Spleen (tissue), 13 donors: ENCODE results near the gene RIOK3. TPM values are rescaled to one million over a fixed set of nuclear protein-coding genes. Genes with fewer than 3 reads are reported as not detected.

ENCODE experiments used
- DNase-seq: peaks from one replicate; pipeline ENCODE4 v3.0.0-alpha.2; 2020
- H3K27ac ChIP-seq, 8 donors: fragments of 200-600 bp; sonication (generic) in 7 of 8; 1 replicate in 4 of 8; 2 replicates in 4 of 8; pipeline versions ENCODE4 v1.5.0 to v1.8.0; 2016 to 2021; ENCODE audit warnings: inconsistent platforms in 4 of 8, mild to moderate bottlenecking in 4 of 8, moderate library complexity in 1 of 8
- H3K27me3 ChIP-seq, 7 donors: fragments of 200-600 bp; sonication (generic) in 6 of 7; replicated peaks in 1 of 7; 1 replicate in 4 of 7; 2 replicates in 3 of 7; pipeline versions ENCODE4 v1.5.0 to v1.8.0; 2016 to 2021; ENCODE audit warnings: inconsistent platforms in 3 of 7, mild to moderate bottlenecking in 1 of 7
- H3K36me3 ChIP-seq, 6 donors: fragments of 200-600 bp; sonication (generic) in 5 of 6; 1 replicate in 4 of 6; 2 replicates in 2 of 6; pipeline versions ENCODE4 v1.5.0 to v1.8.0; 2016 to 2021; ENCODE audit warnings: inconsistent platforms in 2 of 6
- H3K4me1 ChIP-seq, 6 donors: fragments of 200-600 bp; sonication (generic) in 5 of 6; 1 replicate in 3 of 6; 2 replicates in 3 of 6; pipeline versions ENCODE4 v1.5.0 to v1.8.0; 2016 to 2021; ENCODE audit warnings: inconsistent platforms in 3 of 6
- H3K4me3 ChIP-seq, 8 donors: fragments of 200-600 bp; sonication (generic) in 7 of 8; 1 replicate in 4 of 8; 2 replicates in 4 of 8; pipeline versions ENCODE4 v1.5.0 to v1.8.0; 2016 to 2021; ENCODE audit warnings: inconsistent platforms in 4 of 8, mild to moderate bottlenecking in 4 of 8, moderate library complexity in 2 of 8
- H3K9me3 ChIP-seq, 8 donors: fragments of 200-600 bp; sonication (generic) in 7 of 8; 1 replicate in 4 of 8; 2 replicates in 4 of 8; pipeline versions ENCODE4 v1.5.0 to v1.8.0; 2016 to 2021; ENCODE audit warnings: inconsistent platforms in 4 of 8
- CTCF ChIP-seq, 11 experiments: fragments of 200-600 bp in 7 of 11; fragments of 450-650 bp in 4 of 11; sonication (generic) in 4 of 11; IDR thresholded peaks in 8 of 11; conservative IDR thresholded peaks in 3 of 11; 1 replicate in 7 of 11; 2 replicates in 4 of 11; pipeline versions ENCODE4 v1.4.0 to v1.8.0; 2016 to 2021; ENCODE audit warnings: antibody characterized with exemption in 11 of 11, inconsistent platforms in 4 of 11, mild to moderate bottlenecking in 1 of 11
- POLR2A ChIP-seq, 3 donors: fragments of 450-650 bp; IDR thresholded peaks; one replicate each; pipeline ENCODE4 v1.5.1; 2017; ENCODE audit warnings: antibody characterized with exemption in 3 of 3, mild to moderate bottlenecking in 1 of 3
- POLR2AphosphoS5 ChIP-seq, 3 donors: sonication (generic); formaldehyde crosslinking; IDR thresholded peaks; one replicate each; pipeline ENCODE4 v1.5.1; 2017; ENCODE audit warnings: antibody characterized with exemption in 3 of 3
- WGBS, 5 donors: extraction: QIAGEN DNeasy Blood & Tissue Kit in 3 of 5; methylation state at CpG; one replicate each; pipeline versions ENCODE4 v1.1.5 to v1.1.7; 2013 to 2018; 5-methylcytosine and 5-hydroxymethylcytosine counted together
- intact Hi-C: fragments of 100-400 bp; cut with DNase I; formaldehyde crosslinking; loops from one replicate; pipeline ENCODE4 v1.15.0; 2023; ENCODE audit warnings: low total_unique reads
- long read RNA-seq, 2 donors: transcript quantifications; one replicate each; lab custom pipeline, GENCODE V29; 2026
- polyA plus RNA-seq, 3 donors: library from polyadenylated mRNA; stranded (reverse); fragments of 200-250 nt; gene quantifications; one replicate each; pipeline ENCODE4 v1.2.1, GENCODE V29; 2013
- total RNA-seq, 7 donors: library from RNA; depleted of rRNA in 3 of 7; stranded (reverse); fragments of >200 nt in 3 of 7; fragmentation: NEBNext Ultra II Directional in 4 of 7; extraction: Animal tissue kit (Norgen Biotek cat#: 25700) in 4 of 7; gene quantifications; one replicate each; pipeline versions ENCODE4 v1.1.0 to v1.2.1, GENCODE V29; 2016 to 2021
- donor health status: healthy with polysubstance abuse.
- donor health status: DM: no; HTN: no; CAD: no; lungs with moderate emphysema.
- donor health status: DM: no; HTN: no; CAD: no.
- donor health status: Bipolar disorder and iron deficiency.
- donor health status: healthy.
- donor health status: DM: no; HTN: no; CAD: no.
- donor health status: DM: yes; HTN: yes; CAD: no.

The RIOK3 gene, protein sequence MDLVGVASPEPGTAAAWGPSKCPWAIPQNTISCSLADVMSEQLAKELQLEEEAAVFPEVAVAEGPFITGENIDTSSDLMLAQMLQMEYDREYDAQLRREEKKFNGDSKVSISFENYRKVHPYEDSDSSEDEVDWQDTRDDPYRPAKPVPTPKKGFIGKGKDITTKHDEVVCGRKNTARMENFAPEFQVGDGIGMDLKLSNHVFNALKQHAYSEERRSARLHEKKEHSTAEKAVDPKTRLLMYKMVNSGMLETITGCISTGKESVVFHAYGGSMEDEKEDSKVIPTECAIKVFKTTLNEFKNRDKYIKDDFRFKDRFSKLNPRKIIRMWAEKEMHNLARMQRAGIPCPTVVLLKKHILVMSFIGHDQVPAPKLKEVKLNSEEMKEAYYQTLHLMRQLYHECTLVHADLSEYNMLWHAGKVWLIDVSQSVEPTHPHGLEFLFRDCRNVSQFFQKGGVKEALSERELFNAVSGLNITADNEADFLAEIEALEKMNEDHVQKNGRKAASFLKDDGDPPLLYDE
- total RNA-seq (10 to 100 TPM; 57.6 to 96.1 (median 71.3) TPM), polyA plus RNA-seq (10 to 100 TPM; 33.0 to 41.4 (median 39.3) TPM)
- long read RNA-seq, donor 1, full-length matches to known transcripts: 20 of 57 reads
- long read RNA-seq, donor 1, partial matches to known transcripts: 37 of 57 reads
- long read RNA-seq, donor 1, other reads (novel, unspliced or antisense): 0 of 57 reads
- long read RNA-seq, donor 2, full-length matches to known transcripts: 16 of 30 reads
- long read RNA-seq, donor 2, partial matches to known transcripts: 14 of 30 reads
- long read RNA-seq, donor 2, other reads (novel, unspliced or antisense): 0 of 30 reads

DNA sequence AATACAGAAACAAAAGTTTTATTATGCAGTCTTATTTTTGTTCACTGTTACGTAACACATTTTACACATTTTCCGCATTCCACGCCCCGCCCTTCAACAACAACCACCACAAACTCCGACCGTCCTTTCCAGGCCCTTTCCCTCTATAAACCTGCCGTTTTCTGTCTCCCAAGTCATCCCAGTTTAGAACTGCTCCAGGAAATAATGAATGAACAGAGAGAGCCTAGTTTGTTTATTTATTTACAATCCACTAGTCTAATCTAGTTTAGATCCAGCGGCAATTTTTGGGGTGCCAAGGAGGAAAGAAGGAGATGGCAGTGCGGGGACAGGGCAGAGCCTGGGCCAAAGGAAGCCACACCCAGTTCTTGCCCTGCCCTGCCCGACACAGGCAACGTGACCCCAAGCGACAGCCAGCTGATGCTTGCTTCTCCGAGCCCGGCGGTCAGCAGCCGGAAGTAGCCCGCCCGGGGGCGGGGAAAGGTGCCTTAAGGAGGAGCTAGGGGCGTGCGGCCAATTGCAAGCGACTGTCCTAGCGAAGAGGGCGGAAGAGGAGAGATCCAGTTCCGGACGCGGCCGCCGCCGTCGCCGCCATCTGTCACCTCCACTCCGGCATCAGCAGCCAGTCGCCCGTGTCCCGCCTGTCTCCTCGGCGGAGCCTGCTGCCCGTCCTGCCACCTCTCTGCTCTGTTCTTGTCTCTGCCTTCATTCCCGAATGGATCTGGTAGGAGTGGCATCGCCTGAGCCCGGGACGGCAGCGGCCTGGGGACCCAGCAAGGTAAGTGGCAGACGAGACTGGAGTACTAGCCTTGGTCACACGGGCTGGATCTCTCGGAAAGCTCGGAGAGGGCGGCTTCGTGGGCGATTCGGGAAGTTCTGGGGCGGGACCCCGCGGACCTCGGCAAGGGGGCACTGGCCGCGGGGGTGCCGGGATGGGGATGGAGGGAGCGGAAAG is at the start of gene RIOK3:
RIOK3 (plus strand) TSS at position 560 of the 952 bp plus-strand sequence; CDS start at position 713, 153 bp downstream.
- Histone ChIP-seq H3K4me1 (peaks cover 35 to 63% (median 55%) of the 10 kb centered on the region in 6 donors), H3K36me3 (peaks cover 0 to 22% (median 0%) of the 10 kb centered on the region in 6 donors), H3K27ac (peak within 1 kb of the TSS; percentile 77 to 97 (median 94)), H3K27me3 (no peaks in the 10 kb centered on the region), H3K4me3 (peak within 1 kb of the TSS; percentile 76 to 97 (median 86)), H3K9me3 (peaks cover 0 to 4% (median 0%) of the 10 kb centered on the region in 8 donors)
- peak; percentile 99 for DNase-seq
- TF ChIP-seq POLR2A (IDR thresholded peaks at IDR 0.05) (peak; percentile 40 to 76 (median 66)), CTCF (IDR thresholded peaks at IDR 0.05 in 8 of 11, conservative IDR thresholded peaks at IDR 0.05 in 3 of 11) (peak in 4 of 11 experiments; percentile 7 to 57 (median 38)), POLR2AphosphoS5 (IDR thresholded peaks at IDR 0.05) (peak; percentile 95 to 98 (median 96))
- WGBS, 5 donors: 0 to 1% (median 1%) methylated on average over 55 to 60 of the region's 60 CpGs
- intact Hi-C loops: no loop called here

- no peak for TF ChIP-seq POLR2A (IDR thresholded peaks at IDR 0.05)
- TF ChIP-seq POLR2AphosphoS5 (IDR thresholded peaks at IDR 0.05): no peak
- TF ChIP-seq CTCF (IDR thresholded peaks at IDR 0.05 in 8 of 11, conservative IDR thresholded peaks at IDR 0.05 in 3 of 11): no peak
- no peaks in the 10 kb centered on the region for H3K27me3 ChIP-seq
- WGBS, 5 donors: 94 to 97% (median 96%) methylated on average over 8 of the region's 8 CpGs
- no peaks in the 10 kb centered on the region for H3K9me3 ChIP-seq
- no peak overlapping the region for H3K27ac ChIP-seq
- peaks cover 0 to 5% (median 0%) of the 10 kb centered on the region in 6 donors for H3K36me3 ChIP-seq
- no peak for DNase-seq
- no peak overlapping the region for H3K4me3 ChIP-seq
- peaks cover 0 to 25% (median 14%) of the 10 kb centered on the region in 6 donors for H3K4me1 ChIP-seq
- intact Hi-C loops: no loop called here
These were observed 49.8 kb upstream of the RIOK3 start for GRCh38 chr18:23403310-23403709.

GRCh38 chr18:23405636-23406035 is 47.5 kb upstream of the RIOK3 start:
- Histone ChIP-seq H3K27ac (no peak overlapping the region), H3K9me3 (no peaks in the 10 kb centered on the region)
- 91 to 100% (median 100%) methylated on average over 1 of the region's 1 CpG for whole genome bisulfite sequencing, 5 donors

More at GRCh38 chr18:23405636-23406035, 47.5 kb upstream of the RIOK3 start:
- no peaks in the 10 kb centered on the region for H3K36me3 ChIP-seq
- H3K4me3 ChIP-seq: no peak overlapping the region
- TF ChIP-seq CTCF (IDR thresholded peaks at IDR 0.05 in 8 of 11, conservative IDR thresholded peaks at IDR 0.05 in 3 of 11): no peak
- TF ChIP-seq POLR2A (IDR thresholded peaks at IDR 0.05): no peak
- no peak for TF ChIP-seq POLR2AphosphoS5 (IDR thresholded peaks at IDR 0.05)
- H3K27me3 ChIP-seq: no peaks in the 10 kb centered on the region
- intact Hi-C loops: no loop called here
- no peak for DNase-seq
- H3K4me1 ChIP-seq: peaks cover 0 to 25% (median 13%) of the 10 kb centered on the region in 6 donors
